Measurements from ENCODE around the gene SEPTIN2.

Gene SEPTIN2

DNA sequence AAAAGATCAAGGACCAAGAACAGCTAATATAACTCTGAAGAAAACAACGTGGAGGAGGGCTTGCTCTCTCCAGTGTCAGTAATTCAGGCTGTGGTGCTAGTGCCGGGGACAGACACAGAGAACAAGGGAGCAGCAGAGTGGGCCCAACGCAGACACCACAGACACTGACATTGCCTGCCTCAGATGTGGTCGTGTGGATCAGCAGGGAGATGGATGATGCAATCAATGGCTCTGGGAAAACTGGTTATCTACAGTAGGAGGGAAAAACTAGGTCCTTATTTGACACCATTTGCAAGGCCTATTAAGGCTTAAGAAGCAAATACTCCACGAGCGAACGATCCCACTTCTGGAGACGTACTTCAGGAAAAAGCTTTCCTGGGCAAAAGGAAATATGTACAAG, 36.3 kb upstream of the SEPTIN2 start:
- peak; percentile 41 for DNase-seq (ENCODE audit: low read depth)
- TF ChIP-seq, protein P1, sequence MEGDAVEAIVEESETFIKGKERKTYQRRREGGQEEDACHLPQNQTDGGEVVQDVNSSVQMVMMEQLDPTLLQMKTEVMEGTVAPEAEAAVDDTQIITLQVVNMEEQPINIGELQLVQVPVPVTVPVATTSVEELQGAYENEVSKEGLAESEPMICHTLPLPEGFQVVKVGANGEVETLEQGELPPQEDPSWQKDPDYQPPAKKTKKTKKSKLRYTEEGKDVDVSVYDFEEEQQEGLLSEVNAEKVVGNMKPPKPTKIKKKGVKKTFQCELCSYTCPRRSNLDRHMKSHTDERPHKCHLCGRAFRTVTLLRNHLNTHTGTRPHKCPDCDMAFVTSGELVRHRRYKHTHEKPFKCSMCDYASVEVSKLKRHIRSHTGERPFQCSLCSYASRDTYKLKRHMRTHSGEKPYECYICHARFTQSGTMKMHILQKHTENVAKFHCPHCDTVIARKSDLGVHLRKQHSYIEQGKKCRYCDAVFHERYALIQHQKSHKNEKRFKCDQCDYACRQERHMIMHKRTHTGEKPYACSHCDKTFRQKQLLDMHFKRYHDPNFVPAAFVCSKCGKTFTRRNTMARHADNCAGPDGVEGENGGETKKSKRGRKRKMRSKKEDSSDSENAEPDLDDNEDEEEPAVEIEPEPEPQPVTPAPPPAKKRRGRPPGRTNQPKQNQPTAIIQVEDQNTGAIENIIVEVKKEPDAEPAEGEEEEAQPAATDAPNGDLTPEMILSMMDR (IDR thresholded peaks at IDR 0.05; ENCODE audit: low read length, missing control alignments), result no peak
- H3K4me3 ChIP-seq (replicated peaks; ENCODE audit: low read depth, low read length), result no peak overlapping the region

DNA sequence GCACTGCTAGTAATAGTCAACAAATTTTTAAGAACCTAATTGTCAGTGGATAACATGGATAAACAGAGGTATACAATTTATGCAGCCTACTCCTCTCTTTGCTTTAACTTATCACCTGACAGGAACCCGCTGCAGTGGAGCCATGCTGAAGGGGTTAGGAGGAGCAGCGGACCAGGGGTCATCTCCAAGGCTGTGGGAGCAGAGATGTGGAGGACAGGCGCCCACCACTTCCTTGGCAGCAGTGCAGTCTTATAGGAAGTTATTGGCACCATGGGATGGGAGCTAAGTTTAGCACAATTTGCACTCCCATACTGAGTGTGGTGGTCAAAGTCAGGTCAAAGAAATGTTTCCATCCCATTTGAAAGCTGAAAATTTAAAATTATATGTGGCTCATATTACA, 35.9 kb upstream of the SEPTIN2 start:
- no peak overlapping the region for H3K4me3 ChIP-seq (replicated peaks; ENCODE audit: low read depth, low read length)
- no peak for DNase-seq (ENCODE audit: low read depth)
- TF ChIP-seq, protein P1 (IDR thresholded peaks at IDR 0.05; ENCODE audit: low read length, missing control alignments), result no peak

DNA sequence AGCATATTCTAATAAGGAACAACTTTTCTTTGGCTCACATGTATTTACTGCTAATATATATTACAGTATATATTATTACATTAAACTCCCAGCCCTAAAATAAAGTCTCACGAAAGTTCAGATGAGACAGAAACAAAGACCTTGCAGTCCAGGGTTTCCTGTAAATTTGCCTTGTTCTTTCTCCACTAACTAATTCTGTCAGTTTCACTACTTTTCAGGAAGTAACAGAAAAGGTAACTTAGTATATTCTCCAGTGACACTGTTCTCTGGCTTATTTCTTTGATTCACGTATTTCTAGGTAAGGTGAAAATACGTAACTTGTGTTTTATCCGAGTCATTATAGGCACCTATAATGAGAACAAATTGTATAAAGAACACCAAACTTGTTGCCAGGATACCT, 35.4 kb upstream of the SEPTIN2 start:
- DNase-seq (ENCODE audit: low read depth), result no peak
- TF ChIP-seq, protein P1 (IDR thresholded peaks at IDR 0.05; ENCODE audit: low read length, missing control alignments), result no peak
- no peak overlapping the region for H3K4me3 ChIP-seq (replicated peaks; ENCODE audit: low read depth, low read length)

DNA sequence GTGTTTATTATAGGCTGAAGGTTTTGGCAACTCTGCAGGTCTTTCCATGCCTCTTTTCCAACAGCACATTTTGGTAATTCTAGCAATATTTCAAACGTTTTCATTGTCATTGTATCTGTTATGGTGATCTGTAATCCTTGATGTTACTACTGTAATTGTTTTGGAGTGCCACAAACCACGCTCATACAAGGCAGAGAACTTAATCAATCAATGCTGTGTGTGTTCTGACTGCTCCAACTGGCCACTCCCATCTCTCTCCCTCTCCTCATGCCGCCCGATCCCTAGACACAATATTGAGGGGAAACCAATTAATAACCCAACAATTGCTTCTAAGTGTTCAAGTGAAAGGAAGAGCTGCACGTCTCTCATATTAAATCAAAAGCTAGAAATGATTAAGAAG, 33.2 kb upstream of the SEPTIN2 start:
- no peak overlapping the region for H3K4me3 ChIP-seq (replicated peaks; ENCODE audit: low read depth, low read length)
- no peak for DNase-seq (ENCODE audit: low read depth)
- TF ChIP-seq, protein P1 (IDR thresholded peaks at IDR 0.05; ENCODE audit: low read length, missing control alignments), result no peak

DNA sequence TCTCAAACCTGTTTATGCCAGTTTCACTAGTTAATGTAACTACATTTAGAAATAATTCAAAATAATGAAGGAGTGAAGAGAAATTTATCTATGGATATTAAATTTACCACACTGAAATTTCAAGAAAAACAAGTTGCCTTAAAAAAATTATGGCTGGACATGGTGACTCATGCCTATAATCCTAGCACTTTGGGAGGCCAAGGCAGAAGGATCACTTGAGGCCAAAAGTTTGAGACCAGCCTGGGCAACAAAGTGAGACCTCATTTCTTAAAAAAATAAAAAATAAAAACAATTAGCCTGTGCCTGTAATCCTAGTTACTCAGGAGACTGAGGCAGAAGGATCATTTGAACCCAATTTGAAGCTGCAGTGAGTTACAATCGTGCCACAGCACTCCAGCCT, 30.1 kb upstream of the SEPTIN2 start:
- TF ChIP-seq, protein P1 (IDR thresholded peaks at IDR 0.05; ENCODE audit: low read length, missing control alignments), result no peak
- no peak overlapping the region for H3K4me3 ChIP-seq (replicated peaks; ENCODE audit: low read depth, low read length)
- no peak for DNase-seq (ENCODE audit: low read depth)

DNA sequence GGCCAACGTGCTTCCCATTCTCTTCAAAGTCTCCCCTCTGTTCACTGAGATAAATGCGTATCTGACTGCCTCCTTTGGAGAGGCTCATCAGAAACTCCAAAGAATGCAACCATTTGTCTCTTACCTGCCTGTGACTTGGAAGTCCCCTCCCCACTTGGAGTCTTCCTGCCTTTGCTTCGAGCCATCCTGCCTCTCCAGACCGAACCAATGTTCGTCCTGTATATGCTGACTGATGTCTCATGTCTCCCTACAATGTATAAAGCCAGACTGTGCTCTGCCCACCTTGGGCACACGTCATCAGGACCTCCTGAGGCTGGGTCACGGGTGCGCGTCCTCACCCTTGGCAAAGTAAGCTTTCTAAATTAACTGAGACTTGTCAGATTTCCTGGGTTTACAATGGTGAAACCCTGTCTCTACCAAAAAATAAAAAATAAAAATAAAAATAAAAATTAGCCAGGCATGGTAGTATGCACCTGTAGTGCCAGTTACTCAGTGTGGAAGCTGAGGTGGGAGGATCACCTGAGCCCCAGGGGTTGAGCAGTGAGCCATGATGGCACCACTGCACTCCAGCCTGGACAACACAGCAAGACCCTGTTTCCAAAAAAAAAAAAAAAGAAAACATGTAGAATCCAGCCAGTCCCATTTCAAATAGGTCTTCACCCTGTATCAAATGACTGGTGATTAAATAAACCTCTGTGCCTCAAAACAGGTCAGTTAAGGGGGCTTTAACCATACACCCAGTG, 29.2 kb upstream of the SEPTIN2 start:
- DNase-seq (ENCODE audit: low read depth), result no peak

More for the DNA sequence above, 29.2 kb upstream of the SEPTIN2 start:
- TF ChIP-seq, protein P1 (IDR thresholded peaks at IDR 0.05; ENCODE audit: low read length, missing control alignments), result no peak
- no peak overlapping the region for H3K4me3 ChIP-seq (replicated peaks; ENCODE audit: low read depth, low read length)
